SK-N-MC (cell line): ENCODE data around the gene AACS.

Source experiments
- EZH2 ChIP-seq: fragments of 200-600 bp; sonication (generic); IDR thresholded peaks from one replicate; pipeline ENCODE4 v1.6.1; 2017; ENCODE audit warnings: antibody characterized with exemption
- FOXP2 ChIP-seq: optimal IDR thresholded peaks from 2 replicates; pipeline ENCODE3; 2011; ENCODE audit warnings: mild to moderate bottlenecking, moderate library complexity; ENCODE audit not compliant: insufficient read depth; ENCODE audit errors: extremely low read length, control extremely low read depth
- POLR2AphosphoS5 ChIP-seq: IDR thresholded peaks from 2 replicates; pipeline ENCODE4 v1.6.1; 2012; ENCODE audit warnings: mild to moderate bottlenecking, low read depth, low read length, borderline replicate concordance

GRCh38 chr12:125134576-125134975, 69.3 kb downstream of the AACS start:
- TF ChIP-seq POLR2AphosphoS5, result no peak
- no peak for TF ChIP-seq EZH2
- TF ChIP-seq FOXP2, result no peak
